Liver (tissue), 9 donors: ENCODE measurements around the gene RETSAT. TPM values are rescaled to one million over a fixed set of nuclear protein-coding genes. Genes with fewer than 3 reads are reported as not detected.

Experiments used
- DNase-seq: peaks from one replicate; pipeline ENCODE4 v3.0.0-alpha.2; 2017; ENCODE audit warnings: low spot score
- H3K27ac ChIP-seq, 2 donors: one replicate each; pipeline ENCODE4 v1.7.0; 2013; ENCODE audit warnings: inconsistent platforms in 2 of 2, low read length in 2 of 2, control low read depth in 1 of 2, low read depth in 1 of 2, mild to moderate bottlenecking in 1 of 2
- H3K27me3 ChIP-seq, 4 donors: one replicate each; pipeline versions ENCODE4 v1.6.1 to v1.7.0; 2013; ENCODE audit warnings: low read length in 3 of 4, inconsistent platforms in 1 of 4, mild to moderate bottlenecking in 1 of 4, moderate library complexity in 1 of 4; ENCODE audit not compliant: control insufficient read depth in 4 of 4, insufficient read depth in 4 of 4
- H3K36me3 ChIP-seq, 4 donors: one replicate each; pipeline versions ENCODE4 v1.6.1 to v1.7.0; 2013; ENCODE audit warnings: low read length in 3 of 4, mild to moderate bottlenecking in 3 of 4, low read depth in 1 of 4, moderate library complexity in 1 of 4; ENCODE audit not compliant: control insufficient read depth in 4 of 4, insufficient read depth in 3 of 4
- H3K4me1 ChIP-seq, 4 donors: one replicate each; pipeline versions ENCODE4 v1.6.1 to v1.7.0; 2013; ENCODE audit warnings: low read length in 3 of 4, mild to moderate bottlenecking in 3 of 4, moderate library complexity in 1 of 4; ENCODE audit not compliant: control insufficient read depth in 4 of 4, insufficient read depth in 4 of 4
- H3K4me3 ChIP-seq, 3 donors: one replicate each; pipeline versions ENCODE4 v1.6.1 to v1.7.0; 2013; ENCODE audit warnings: low read length in 3 of 3, control low read depth in 1 of 3, low read depth in 1 of 3, mild to moderate bottlenecking in 1 of 3
- H3K9ac ChIP-seq, 2 donors: one replicate each; pipeline ENCODE4 v1.7.0; 2013; ENCODE audit warnings: low read length in 2 of 2, mild to moderate bottlenecking in 2 of 2, moderate library complexity in 2 of 2, control low read depth in 1 of 2, low read depth in 1 of 2
- H3K9me3 ChIP-seq, 4 donors: one replicate each; pipeline versions ENCODE4 v1.6.1 to v1.7.0; 2013; ENCODE audit warnings: low read length in 3 of 4; ENCODE audit not compliant: control insufficient read depth in 4 of 4
- ATF3 ChIP-seq: IDR thresholded peaks from 2 replicates; pipeline ENCODE4 v1.6.1; 2016; ENCODE audit warnings: antibody characterized with exemption
- CTCF ChIP-seq: fragments of 150-350 bp; IDR thresholded peaks from 2 replicates; pipeline ENCODE4 v1.5.1; 2017; ENCODE audit warnings: improper control_type of control experiment, low read depth, low read length; ENCODE audit not compliant: missing input control
- EGR1 ChIP-seq, 2 donors: IDR thresholded peaks; 2 replicates each; pipeline ENCODE4 v1.6.1; 2016 to 2018; ENCODE audit warnings: antibody characterized with exemption in 2 of 2, low read depth in 2 of 2
- FOXA1 ChIP-seq: IDR thresholded peaks from 2 replicates; pipeline ENCODE4 v1.6.1; 2016; ENCODE audit warnings: antibody characterized with exemption
- FOXA2 ChIP-seq: IDR thresholded peaks from 2 replicates; pipeline ENCODE4 v1.6.1; 2016; ENCODE audit warnings: antibody characterized with exemption
- GABPA ChIP-seq, 2 donors: IDR thresholded peaks in 1 of 2; conservative IDR thresholded peaks in 1 of 2; 2 replicates each; pipeline ENCODE4 v1.6.1; 2016; ENCODE audit warnings: antibody characterized with exemption in 2 of 2, mild to moderate bottlenecking in 1 of 2, moderate library complexity in 1 of 2
- HNF4A ChIP-seq, 2 donors: conservative IDR thresholded peaks; 2 replicates each; pipeline ENCODE4 v1.6.1; 2016; ENCODE audit warnings: antibody characterized with exemption in 2 of 2, mild to moderate bottlenecking in 2 of 2
- HNF4G ChIP-seq: IDR thresholded peaks from 2 replicates; pipeline ENCODE4 v1.6.1; 2016; ENCODE audit warnings: antibody characterized with exemption
- JUND ChIP-seq, 2 donors: IDR thresholded peaks; 2 replicates each; pipeline ENCODE4 v1.6.1; 2016; ENCODE audit warnings: antibody characterized with exemption in 2 of 2
- NR2F2 ChIP-seq: IDR thresholded peaks from 2 replicates; pipeline ENCODE4 v1.6.1; 2016; ENCODE audit warnings: antibody characterized with exemption
- RAD21 ChIP-seq, 2 donors: IDR thresholded peaks; 2 replicates each; pipeline ENCODE4 v1.6.1; 2016; ENCODE audit warnings: antibody characterized with exemption in 2 of 2, mild to moderate bottlenecking in 2 of 2
- REST ChIP-seq: IDR thresholded peaks from 2 replicates; pipeline ENCODE4 v1.6.1; 2016; ENCODE audit warnings: antibody characterized with exemption, mild to moderate bottlenecking
- RXRA ChIP-seq, 2 donors: IDR thresholded peaks; 2 replicates each; pipeline ENCODE4 v1.6.1; 2017 to 2018; ENCODE audit warnings: antibody characterized with exemption in 2 of 2, mild to moderate bottlenecking in 1 of 2
- SP1 ChIP-seq: IDR thresholded peaks from 2 replicates; pipeline ENCODE4 v1.6.1; 2018; ENCODE audit warnings: antibody characterized with exemption, mild to moderate bottlenecking
- TAF1 ChIP-seq: conservative IDR thresholded peaks from 2 replicates; pipeline ENCODE4 v1.6.1; 2016; ENCODE audit warnings: antibody characterized with exemption, mild to moderate bottlenecking
- YY1 ChIP-seq: IDR thresholded peaks from 2 replicates; pipeline ENCODE4 v1.6.1; 2016; ENCODE audit warnings: antibody characterized with exemption, mild to moderate bottlenecking
- ZBTB33 ChIP-seq: IDR thresholded peaks from 2 replicates; pipeline ENCODE4 v1.6.1; 2016; ENCODE audit warnings: antibody characterized with exemption
- WGBS: extraction: QIAGEN DNeasy Blood & Tissue Kit; methylation state at CpG from one replicate; pipeline ENCODE4 v1.1.7; 2013; 5-methylcytosine and 5-hydroxymethylcytosine counted together
- polyA plus RNA-seq, 2 donors: library from polyadenylated mRNA; stranded (reverse) in 1 of 2; unstranded in 1 of 2; fragments of 200-250 nt in 1 of 2; fragments of >200 nt in 1 of 2; fragmentation: Nextera tagmentation in 1 of 2; extraction: Ambion mirVana in 1 of 2; gene quantifications; one replicate each; pipeline versions ENCODE4 v1.2.1 to v1.2.3, GENCODE V29; 2013 to 2015
- total RNA-seq, 2 donors: library from RNA; depleted of rRNA; stranded (reverse); fragments of >200 nt; gene quantifications; one replicate each; pipeline ENCODE4 v1.2.3, GENCODE V29; 2014
- TF ChIP-seq, protein P1 (sequence below): IDR thresholded peaks from 2 replicates; pipeline ENCODE4 v1.6.1; 2016; ENCODE audit warnings: antibody characterized with exemption
- donor health status: healthy.
- donor health status: healthy.
- donor health status: healthy.
- donor health status: healthy.
- donor health status: healthy.

Gene RETSAT
- total and polyA plus RNA-seq, 4 donors: 22.8 to 101 (median 70.7) TPM

DNA sequence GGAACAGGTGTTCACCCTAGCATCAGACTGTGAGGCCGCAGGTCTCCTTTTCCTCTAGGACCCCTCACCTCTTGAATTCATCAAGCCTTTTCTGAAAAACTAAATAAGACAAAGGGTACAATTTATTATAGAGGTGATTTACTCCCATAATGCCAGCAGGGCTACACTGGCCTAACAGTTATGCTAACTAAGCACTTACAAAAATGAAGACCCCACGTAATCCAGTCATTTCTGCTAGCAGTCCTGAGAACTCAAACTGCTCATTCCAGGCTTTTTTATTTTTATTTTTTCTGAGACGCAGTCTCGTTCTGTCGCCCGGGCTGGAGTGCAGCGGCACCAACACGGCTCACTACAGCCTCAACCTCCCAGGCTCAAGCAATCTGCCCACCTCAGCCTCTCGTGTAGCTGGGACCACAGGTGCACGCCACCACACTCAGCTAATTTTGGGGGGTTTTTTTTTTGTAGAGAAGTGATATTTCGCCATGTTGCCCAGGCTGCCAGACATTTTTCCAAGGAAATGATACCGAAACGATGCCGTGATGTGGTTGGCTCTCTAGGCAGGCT, 41.7 kb upstream of the RETSAT start (continued):
- TF ChIP-seq CTCF: no peak
- TF ChIP-seq SP1: no peak

- Histone ChIP-seq H3K4me3 (no peak overlapping the region), H3K27me3 (no peaks in the 10 kb centered on the region), H3K36me3 (peaks cover 0 to 11% (median 1%) of the 10 kb centered on the region in 4 donors), H3K27ac (no peak overlapping the region), H3K4me1 (peaks cover 0 to 2% (median 0%) of the 10 kb centered on the region in 4 donors), H3K9me3 (no peaks in the 10 kb centered on the region), H3K9ac (no peak overlapping the region)
- DNase-seq: no peak
- 92% methylated on average over 6 of the region's 6 CpGs for WGBS
- no peak for TF ChIP-seq HNF4A (conservative IDR thresholded peaks at IDR 0.05)
- no peak for TF ChIP-seq ZBTB33
- TF ChIP-seq TAF1: no peak
- TF ChIP-seq ATF3: no peak
- TF ChIP-seq CTCF: no peak
- TF ChIP-seq SP1: no peak
- TF ChIP-seq, protein P1, sequence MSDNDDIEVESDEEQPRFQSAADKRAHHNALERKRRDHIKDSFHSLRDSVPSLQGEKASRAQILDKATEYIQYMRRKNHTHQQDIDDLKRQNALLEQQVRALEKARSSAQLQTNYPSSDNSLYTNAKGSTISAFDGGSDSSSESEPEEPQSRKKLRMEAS: no peak
- no peak for TF ChIP-seq RAD21 (IDR thresholded peaks at IDR 0.05)
- TF ChIP-seq REST: no peak
- no peak for TF ChIP-seq FOXA2
- TF ChIP-seq FOXA1: no peak
- TF ChIP-seq JUND (IDR thresholded peaks at IDR 0.05): no peak
- TF ChIP-seq RXRA (IDR thresholded peaks at IDR 0.05): no peak
- no peak for TF ChIP-seq GABPA (IDR thresholded peaks at IDR 0.05 in 1 of 2, conservative IDR thresholded peaks at IDR 0.05 in 1 of 2)
- TF ChIP-seq HNF4G: no peak
- no peak for TF ChIP-seq YY1
- no peak for TF ChIP-seq NR2F2
- no peak for TF ChIP-seq EGR1 (IDR thresholded peaks at IDR 0.05; ENCODE audit: low read depth in 2 of 2)
Observed at GRCh38 chr2:85394976-85395375, 40.6 kb upstream of the RETSAT start.
